Measurements from ENCODE around the gene TOPBP1. TPM values are rescaled to one million over a fixed set of nuclear protein-coding genes. Genes with fewer than 3 reads are reported as not detected.
"Not testable (repeated sequence)": the region's sequence is repeated elsewhere in the genome, so short reads cannot be mapped to it uniquely, and the experiment has no call there.

TOPBP1 gene
- total RNA-seq, 1 experiment from 2014 or later: 73.0 TPM

DNA sequence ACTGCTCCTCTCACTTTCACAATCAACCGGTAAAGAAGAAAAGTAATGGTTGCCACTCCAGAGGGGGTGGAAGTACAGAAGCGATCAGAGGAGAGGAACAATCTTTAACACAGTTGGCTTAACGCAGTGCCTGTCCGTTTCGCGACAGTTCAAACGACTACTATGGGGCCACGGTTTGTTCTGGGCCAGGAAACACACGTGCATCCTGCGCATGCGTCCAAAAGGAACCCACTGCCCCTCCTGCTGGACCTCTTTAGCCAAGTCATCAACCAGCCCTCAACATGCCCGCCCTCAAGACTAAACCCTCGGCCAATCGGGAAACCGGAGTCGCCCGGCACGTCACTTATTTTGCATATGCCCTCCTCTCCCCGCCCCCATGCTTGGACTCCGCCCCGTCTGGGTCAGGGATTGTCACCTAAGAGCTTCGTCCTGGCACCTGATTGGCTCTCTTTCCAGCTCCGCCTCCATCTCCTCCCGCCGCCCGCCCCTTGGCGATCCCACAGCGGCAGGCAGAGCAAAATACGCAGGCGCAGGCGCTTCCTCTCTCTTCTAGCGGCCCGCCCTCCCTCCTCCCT, 88.6 kb downstream of the TOPBP1 start:
- peak; percentile 100 for DNase-seq (ENCODE audit: low read depth)

DNA sequence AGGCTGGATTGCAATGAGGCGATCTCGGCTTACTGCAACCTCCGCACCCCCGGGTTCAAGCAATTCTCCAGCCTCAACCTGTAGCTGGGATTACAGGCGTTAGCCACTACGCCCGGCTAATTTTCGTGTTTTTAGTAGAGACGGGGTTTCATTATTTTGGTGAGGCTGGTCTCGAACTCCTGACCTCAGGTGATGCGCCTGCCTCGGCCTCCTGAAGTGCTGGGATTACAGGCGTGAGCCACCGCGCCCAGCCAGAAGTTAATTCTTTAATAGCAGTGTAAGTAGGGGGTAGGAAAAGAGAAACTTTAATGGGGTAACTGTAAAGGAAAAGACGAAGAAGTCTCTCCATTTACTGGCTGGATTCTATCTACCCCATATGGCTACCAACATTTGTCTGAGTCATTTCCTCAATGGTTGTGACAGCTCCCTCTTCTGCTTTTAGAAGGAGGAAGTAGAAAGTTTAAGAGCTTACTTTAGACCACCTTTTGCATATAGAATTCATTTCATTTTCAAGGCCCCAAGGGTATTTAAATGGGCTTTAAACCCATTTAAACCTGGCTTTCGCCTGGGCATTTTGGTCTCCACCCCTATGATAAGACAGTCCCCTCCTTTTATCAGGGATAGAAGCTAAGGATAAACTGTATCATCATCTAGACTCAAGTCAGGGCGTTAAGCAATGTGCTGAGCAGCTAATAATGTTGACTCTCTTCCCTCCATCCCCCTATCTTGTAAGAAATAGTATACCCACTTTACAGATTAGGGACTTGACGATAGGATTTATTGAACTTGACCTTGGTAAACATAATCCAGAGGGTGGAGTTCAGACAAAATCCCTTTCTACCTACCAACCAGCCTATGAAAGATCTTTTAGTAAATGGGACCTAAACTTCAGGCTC, 89.3 kb downstream of the TOPBP1 start:
- DNase-seq (ENCODE audit: low read depth): peak; percentile 79

DNA sequence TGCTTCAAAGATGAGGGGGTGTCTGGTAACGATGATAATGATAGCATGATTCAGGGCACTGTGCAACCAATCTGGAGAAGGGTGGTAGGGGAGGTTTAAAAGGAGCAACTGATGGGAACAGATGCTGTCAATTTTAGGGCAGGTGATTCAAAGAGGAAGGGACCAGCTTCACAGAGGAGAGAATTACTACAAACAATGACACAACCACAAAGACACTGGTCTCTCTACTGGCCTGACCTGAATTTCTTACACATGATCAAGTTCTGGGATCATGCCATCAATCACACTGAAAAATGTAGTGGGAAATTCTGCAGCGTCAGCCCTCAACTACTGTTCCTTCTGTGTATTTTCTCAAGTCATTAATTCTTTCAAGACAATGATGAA, 90.8 kb downstream of the TOPBP1 start:
- no peak for DNase-seq (ENCODE audit: low read depth)

DNA sequence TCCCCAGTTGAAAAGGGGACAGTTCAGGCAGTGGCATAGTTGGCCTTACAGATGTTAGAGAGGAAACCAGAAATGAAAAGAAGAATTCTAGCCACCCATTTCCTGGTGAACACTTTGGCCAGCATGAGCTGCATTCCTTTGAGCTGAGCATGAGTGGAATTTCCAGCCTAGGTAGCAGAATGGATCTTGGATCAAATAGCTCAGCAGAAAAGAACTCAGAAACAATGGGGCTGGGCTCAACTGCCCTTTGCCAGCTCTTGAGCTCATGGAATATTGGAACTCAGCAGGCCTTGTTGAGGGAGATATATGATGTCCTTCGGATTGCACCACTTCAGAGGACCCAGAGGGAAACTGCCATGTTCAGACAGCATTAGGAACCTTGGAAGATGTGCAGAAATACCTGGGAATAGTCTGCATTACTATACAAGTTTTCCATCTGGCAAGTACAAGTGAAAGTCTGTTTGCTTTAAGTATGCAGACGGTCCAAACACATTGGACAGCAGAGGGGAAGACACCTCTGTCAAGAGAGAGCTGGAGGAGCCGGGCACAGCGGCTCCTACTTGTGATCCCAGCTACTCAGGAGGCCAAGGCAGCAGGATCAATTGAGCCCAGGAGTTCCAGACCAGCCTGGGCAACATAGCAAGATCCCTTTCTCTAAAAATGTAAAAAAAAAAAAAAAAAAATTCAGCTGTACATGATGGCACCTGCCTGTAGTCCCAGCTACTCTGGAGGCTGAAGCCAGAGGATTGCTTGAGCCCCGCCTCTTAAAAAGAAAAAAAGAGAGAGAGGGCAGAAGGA, 91.4 kb downstream of the TOPBP1 start:
- DNase-seq (ENCODE audit: low read depth): peak; percentile 95

DNA sequence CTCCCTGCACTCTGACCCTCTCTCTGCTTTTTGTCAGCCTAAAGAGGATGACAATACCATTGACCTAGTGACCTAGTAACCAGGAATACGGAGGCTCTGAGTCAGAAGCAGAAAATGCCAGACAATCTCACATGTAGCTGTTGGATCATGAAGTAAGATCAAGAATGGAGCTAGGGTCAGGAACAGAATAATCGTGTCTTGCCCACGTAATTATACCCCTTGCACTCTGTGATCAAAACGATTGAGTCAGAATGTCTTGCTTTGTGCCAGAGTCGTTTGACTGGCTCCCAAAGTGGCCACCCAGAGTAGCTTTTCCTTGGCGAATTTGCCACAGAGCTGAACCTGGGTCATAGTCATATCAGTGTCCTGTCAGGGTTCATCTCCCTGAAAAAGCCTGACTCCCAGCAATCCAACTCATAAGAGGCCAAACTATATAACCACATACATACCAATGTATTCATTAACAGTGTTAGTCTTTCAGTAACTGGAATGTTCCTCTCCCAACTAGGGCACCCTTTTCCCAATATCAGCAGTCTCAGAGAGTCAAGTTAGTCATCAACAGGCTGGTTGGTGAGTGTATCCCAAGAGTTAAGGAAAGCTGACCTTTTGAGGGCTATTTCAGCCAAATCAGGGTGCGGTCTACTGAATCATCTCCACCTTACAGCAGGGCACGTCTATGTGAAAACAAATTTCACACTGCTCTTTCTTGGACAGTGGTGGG, 93.3 kb downstream of the TOPBP1 start:
- DNase-seq (ENCODE audit: low read depth): peak; percentile 100

DNA sequence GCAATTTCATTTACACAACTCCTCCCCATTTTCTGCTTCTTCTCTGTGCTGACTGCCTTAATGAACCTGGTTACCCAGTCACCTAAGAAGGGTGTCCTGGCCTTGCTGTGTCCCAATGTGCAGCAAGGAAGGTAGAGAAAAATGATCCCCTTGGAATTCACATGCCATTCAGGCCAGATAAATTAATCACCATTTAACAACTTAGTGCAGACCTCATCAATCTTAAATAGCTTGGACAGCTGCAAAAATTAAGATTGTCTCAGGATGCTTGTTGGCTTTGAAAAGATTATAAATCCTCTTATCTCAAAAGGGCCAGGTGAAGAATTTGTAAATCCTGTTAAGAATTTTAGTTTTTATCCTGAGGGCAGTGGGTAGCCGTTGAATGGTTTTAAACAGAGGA, 97.9 kb downstream of the TOPBP1 start:
- no peak for DNase-seq (ENCODE audit: low read depth)

DNA sequence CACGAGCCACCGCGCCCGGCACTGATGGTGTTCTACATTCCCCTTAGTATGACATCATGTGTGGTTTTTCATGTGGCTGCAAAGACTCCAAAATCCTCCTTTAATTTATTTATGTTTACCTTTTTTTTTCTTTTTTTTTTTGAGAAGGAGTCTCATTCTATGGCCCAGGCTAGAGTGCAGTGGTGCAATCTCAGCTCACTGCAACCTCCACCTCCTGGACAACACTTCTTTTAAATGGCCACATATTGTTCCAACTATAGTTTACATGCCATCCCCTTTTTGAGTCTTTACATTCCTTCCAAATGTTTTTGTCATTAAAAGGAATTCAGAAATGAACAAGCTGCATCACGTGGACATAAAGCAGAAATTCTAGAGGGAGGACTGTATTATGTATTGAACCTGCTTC, 98.6 kb downstream of the TOPBP1 start:
- no peak for DNase-seq (ENCODE audit: low read depth)

DNA sequence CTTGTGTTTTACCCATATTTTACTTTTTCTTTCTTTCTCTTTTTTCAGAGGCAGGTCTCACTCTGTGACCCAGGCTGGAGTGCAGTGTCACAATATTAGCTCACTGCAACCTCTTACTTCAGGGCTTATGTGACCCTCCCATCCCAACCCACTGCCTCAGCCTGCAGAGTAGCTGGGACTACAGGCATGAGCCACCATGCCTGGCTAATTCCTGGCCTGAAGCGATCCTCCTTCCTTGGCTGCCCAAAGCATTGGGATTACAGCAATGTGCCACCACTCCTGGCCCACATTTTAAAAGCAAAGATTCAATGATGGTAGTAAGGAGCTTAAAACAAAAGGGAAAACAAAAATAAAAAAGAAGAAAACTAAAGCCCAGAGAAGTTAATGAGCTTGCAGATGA, 99.4 kb downstream of the TOPBP1 start:
- DNase-seq (ENCODE audit: low read depth): no peak

DNA sequence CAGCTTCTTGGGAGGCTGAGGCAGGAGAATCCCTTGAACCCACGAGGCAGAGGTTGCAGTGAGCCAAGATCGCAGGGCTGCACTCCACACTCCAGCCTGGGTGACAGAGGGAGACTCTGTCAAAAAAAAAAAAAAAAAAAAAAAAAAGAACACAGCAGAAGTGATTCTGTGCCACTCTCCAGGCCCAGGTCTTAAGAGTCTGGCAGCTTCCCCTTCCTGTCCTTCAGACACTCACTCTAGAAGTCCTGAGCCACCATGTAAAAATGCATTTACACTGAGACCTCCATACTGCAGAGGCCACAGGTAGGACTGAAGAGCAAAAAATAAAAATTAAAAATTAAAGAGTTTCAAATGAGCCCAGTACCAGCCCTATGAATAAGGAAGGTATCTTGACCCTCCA, 100.1 kb downstream of the TOPBP1 start:
- no peak for DNase-seq (ENCODE audit: low read depth)

DNA sequence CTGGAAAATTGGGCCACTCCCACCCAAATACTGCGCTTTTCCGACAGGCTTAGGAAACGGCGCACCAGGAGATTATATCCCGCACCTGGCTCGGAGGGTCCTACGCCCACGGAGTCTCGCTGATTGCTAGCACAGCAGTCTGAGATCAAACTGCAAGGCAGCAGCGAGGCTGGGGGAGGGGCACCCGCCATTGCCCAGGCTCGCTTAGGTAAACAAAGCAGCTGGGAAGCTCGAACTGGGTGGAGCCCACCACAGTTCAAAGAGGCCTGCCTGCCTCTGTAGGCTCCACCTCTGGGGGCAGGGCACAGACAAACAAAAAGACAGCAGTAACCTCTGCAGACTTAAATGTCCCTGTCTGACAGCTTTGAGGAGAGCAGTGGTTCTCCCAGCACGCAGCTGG, 110.2 kb downstream of the TOPBP1 start:
- not testable (repeated sequence) for DNase-seq (ENCODE audit: low read depth)

Small RNA genes within 50 kb of the gene (small RNA-seq; reads per million reads assigned to genes)
- gene RF00438 (not detected), gene RNA5SP140 (not detected), gene RNU6-678P (not detected)

Other genes with a start within 250 kb of the TOPBP1 start
- gene CDV3, start 88.3 kb downstream of the TOPBP1 start, total RNA-seq (2014; rRNA removed; shearing (Covaris generic)): 224 and 227 TPM in 2 replicates
- under 0.01 and 0.90 TPM in 2 replicates for gene TF, start 84.5 kb upstream of the TOPBP1 start, total RNA-seq (2014; rRNA removed; shearing (Covaris generic))
- gene SRPRB, start 143.9 kb upstream of the TOPBP1 start, total RNA-seq (2014; rRNA removed; shearing (Covaris generic)): 88.2 and 120 TPM in 2 replicates
- 0.23 and 0.51 TPM in 2 replicates for gene RAB6B, start 233.9 kb upstream of the TOPBP1 start, total RNA-seq (2014; rRNA removed; shearing (Covaris generic))

Measured in HT1080 (cell line).